ENCODE measurements around the gene MAPKBP1. TPM values are rescaled to one million over a fixed set of nuclear protein-coding genes. Genes with fewer than 3 reads are reported as not detected.
"Not testable (repeated sequence)": the region's sequence is repeated elsewhere in the genome, so short reads cannot be mapped to it uniquely, and the experiment has no call there.

The MAPKBP1 gene
- polyA plus RNA-seq, 2 donors = 11.9 to 57.3 TPM

DNA sequence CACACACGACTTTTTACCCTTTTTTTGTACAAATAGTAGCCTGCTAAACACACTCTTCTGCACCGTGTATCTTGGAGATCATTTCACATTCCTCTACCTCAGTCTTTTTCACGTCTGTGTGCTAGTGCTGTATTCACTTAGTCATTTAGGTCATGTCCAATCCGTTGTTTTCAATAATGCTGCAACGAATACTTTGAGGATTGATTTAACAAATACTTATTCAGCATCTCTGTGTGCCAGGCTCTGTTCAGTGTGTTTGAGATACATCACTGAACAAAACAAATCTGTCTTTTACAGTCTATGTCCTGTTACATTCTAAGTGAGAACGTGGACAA lies 54.5 kb downstream of the MAPKBP1 start:
- Histone ChIP-seq H3K4me3 (ENCODE audit: low read depth in 1 of 2, low read length in 2 of 2) (peak overlapping the region; percentile 79 to 86), H3K27me3 (ENCODE audit: control insufficient read depth in 1 of 2, insufficient read depth in 2 of 2, low read length in 2 of 2) (no peaks in the 10 kb centered on the region), H3K4me1 (ENCODE audit: control insufficient read depth in 2 of 2, insufficient read depth in 2 of 2, low read length in 1 of 2) (peaks cover 3 to 37% of the 10 kb centered on the region in 2 donors), H3K27ac (ENCODE audit: low read depth in 2 of 2, low read length in 1 of 2) (peak overlapping the region in 1 of 2 donors; percentile 96), H3K36me3 (ENCODE audit: control insufficient read depth in 2 of 2, insufficient read depth in 2 of 2, low read length in 1 of 2) (peaks cover 6 to 29% of the 10 kb centered on the region in 2 donors), H3K9me3 (ENCODE audit: control insufficient read depth in 2 of 2, insufficient read depth in 1 of 2, low read depth in 1 of 2, low read length in 1 of 2) (no peaks in the 10 kb centered on the region)
- WGBS, 2 donors = 7 to 9% methylated on average over 6 of the region's 6 CpGs

DNA sequence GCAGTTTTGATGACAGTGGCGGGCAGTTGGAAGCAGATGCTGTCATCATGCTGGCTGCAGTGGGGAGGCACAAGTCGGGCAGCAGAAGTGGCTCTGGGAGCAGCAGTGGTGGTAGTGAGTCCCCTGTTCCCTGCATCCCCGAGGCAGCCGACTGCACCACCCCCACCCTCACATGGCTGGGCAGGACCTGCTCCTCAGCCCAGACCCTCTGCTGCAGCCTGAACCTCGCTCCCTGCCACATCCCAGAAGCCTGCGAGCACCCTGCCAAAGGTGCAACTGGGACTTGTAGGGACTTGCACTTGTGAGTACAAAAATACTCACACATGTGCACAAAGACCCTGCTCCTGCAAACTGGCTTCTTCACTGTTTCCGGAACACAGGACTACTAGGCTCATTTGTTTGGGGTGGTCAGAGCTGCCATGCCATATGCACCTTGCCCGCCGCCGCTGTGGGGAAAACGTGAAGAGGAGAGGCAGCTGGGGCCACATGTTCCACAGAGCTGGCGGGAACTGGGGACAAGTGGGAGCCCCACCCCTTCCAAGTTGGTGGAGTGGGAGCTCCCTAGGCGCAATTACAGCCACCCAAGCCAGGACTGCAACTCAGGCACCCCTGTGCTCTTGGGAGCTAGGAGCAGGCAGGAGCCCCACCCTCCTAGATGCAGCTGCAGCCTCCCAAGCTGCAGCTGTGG lies 55.8 kb downstream of the MAPKBP1 start:
- Histone ChIP-seq H3K4me3 (ENCODE audit: low read depth in 1 of 2, low read length in 2 of 2) (peak overlapping the region in 1 of 2 donors; percentile 79), H3K4me1 (ENCODE audit: control insufficient read depth in 2 of 2, insufficient read depth in 2 of 2, low read length in 1 of 2) (peaks cover 5 to 50% of the 10 kb centered on the region in 2 donors), H3K27me3 (ENCODE audit: control insufficient read depth in 1 of 2, insufficient read depth in 2 of 2, low read length in 2 of 2) (no peaks in the 10 kb centered on the region), H3K9me3 (ENCODE audit: control insufficient read depth in 2 of 2, insufficient read depth in 1 of 2, low read depth in 1 of 2, low read length in 1 of 2) (no peaks in the 10 kb centered on the region), H3K27ac (ENCODE audit: low read depth in 2 of 2, low read length in 1 of 2) (peak overlapping the region in 1 of 2 donors; percentile 56), H3K36me3 (ENCODE audit: control insufficient read depth in 2 of 2, insufficient read depth in 2 of 2, low read length in 1 of 2) (peaks cover 0 to 26% of the 10 kb centered on the region in 2 donors)
- 67 to 77% methylated on average over 13 of the region's 13 CpGs for WGBS, 2 donors

DNA sequence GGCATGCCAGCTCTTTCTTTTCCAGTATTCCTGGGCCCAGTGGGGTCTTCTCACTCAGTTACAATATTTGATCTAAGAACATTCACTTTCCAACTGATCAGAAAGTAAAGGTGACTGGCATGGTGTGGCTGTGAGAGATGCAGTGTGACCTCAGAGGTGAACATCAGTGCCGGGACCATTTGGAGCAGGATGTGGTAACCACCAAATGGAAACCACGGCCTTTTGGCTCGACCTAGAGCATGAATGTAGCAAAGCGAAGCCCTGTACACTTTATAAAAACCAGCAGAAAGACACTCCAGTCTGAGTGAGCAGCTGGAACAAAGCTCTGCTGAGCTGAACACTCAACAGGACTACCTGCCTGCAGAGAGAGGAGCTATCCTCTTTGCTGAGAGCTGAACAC lies 57.0 kb downstream of the MAPKBP1 start:
- H3K4me3 ChIP-seq (ENCODE audit: low read depth in 1 of 2, low read length in 2 of 2); H3K9me3 ChIP-seq (ENCODE audit: control insufficient read depth in 2 of 2, insufficient read depth in 1 of 2, low read depth in 1 of 2, low read length in 1 of 2); H3K27me3 ChIP-seq (ENCODE audit: control insufficient read depth in 1 of 2, insufficient read depth in 2 of 2, low read length in 2 of 2): not testable (repeated sequence)
- Histone ChIP-seq H3K4me1 (ENCODE audit: control insufficient read depth in 2 of 2, insufficient read depth in 2 of 2, low read length in 1 of 2) (peaks cover 9 to 50% of the 10 kb centered on the region in 2 donors), H3K27ac (ENCODE audit: low read depth in 2 of 2, low read length in 1 of 2) (peak overlapping the region in 1 of 2 donors; percentile 92), H3K36me3 (ENCODE audit: control insufficient read depth in 2 of 2, insufficient read depth in 2 of 2, low read length in 1 of 2) (peaks cover 0 to 28% of the 10 kb centered on the region in 2 donors)
- 74 to 76% methylated on average over 4 of the region's 4 CpGs for WGBS, 2 donors

DNA sequence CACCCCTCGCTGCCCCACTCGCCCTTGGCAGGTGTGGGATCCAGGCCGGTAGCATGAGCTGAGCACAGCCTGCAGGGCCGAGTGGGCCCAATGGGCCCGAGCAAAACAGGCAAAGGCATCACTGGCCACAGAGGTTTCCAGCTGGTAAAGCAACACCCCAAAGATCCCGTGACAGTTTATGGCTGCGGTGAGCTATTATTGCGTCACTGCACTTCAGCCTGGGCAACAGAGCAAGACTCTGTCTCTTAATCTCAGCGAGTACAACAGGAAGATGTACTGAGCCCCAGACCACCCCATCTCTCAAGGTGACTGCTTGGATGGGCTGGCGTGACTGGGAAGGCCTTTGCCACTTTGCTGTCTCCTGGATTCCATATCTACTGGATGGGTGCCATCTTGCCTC lies 57.9 kb downstream of the MAPKBP1 start:
- WGBS, 2 donors = 83 to 88% methylated on average over 10 of the region's 10 CpGs
- H3K36me3 ChIP-seq (ENCODE audit: control insufficient read depth in 2 of 2, insufficient read depth in 2 of 2, low read length in 1 of 2) = peaks cover 4 to 37% of the 10 kb centered on the region in 2 donors
- H3K4me1 ChIP-seq (ENCODE audit: control insufficient read depth in 2 of 2, insufficient read depth in 2 of 2, low read length in 1 of 2) = peaks cover 9 to 59% of the 10 kb centered on the region in 2 donors
- no peak overlapping the region for H3K4me3 ChIP-seq (ENCODE audit: low read depth in 1 of 2, low read length in 2 of 2)
- no peaks in the 10 kb centered on the region for H3K27me3 ChIP-seq (ENCODE audit: control insufficient read depth in 1 of 2, insufficient read depth in 2 of 2, low read length in 2 of 2)
- no peaks in the 10 kb centered on the region for H3K9me3 ChIP-seq (ENCODE audit: control insufficient read depth in 2 of 2, insufficient read depth in 1 of 2, low read depth in 1 of 2, low read length in 1 of 2)
- peak overlapping the region; percentile 87 to 92 for H3K27ac ChIP-seq (ENCODE audit: low read depth in 2 of 2, low read length in 1 of 2)

DNA sequence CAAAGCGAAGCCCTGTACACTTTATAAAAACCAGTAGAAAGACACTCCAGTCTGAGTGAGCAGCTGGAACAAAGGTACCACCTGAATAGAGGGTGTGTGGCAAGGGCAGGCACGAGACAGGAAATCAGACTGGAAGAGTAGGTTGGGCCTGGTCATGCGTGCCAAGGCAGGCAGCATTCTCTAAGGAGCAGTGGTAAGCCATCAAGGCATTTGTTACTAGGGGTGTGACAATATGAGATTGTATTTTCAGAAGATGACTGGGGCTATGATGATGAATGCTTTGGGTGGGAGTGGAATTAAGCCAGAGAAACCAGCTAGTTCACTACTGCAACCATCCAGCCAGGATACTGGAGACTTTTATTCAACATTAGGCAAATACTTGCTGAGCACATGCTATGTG lies 58.6 kb downstream of the MAPKBP1 start:
- Histone ChIP-seq H3K36me3 (ENCODE audit: control insufficient read depth in 2 of 2, insufficient read depth in 2 of 2, low read length in 1 of 2) (peaks cover 5 to 37% of the 10 kb centered on the region in 2 donors), H3K27me3 (ENCODE audit: control insufficient read depth in 1 of 2, insufficient read depth in 2 of 2, low read length in 2 of 2) (no peaks in the 10 kb centered on the region), H3K27ac (ENCODE audit: low read depth in 2 of 2, low read length in 1 of 2) (peak overlapping the region; percentile 87 to 92), H3K9me3 (ENCODE audit: control insufficient read depth in 2 of 2, insufficient read depth in 1 of 2, low read depth in 1 of 2, low read length in 1 of 2) (no peaks in the 10 kb centered on the region), H3K4me1 (ENCODE audit: control insufficient read depth in 2 of 2, insufficient read depth in 2 of 2, low read length in 1 of 2) (peaks cover 9 to 61% of the 10 kb centered on the region in 2 donors), H3K4me3 (ENCODE audit: low read depth in 1 of 2, low read length in 2 of 2) (no peak overlapping the region)
- WGBS, 2 donors = 42 to 58% methylated on average over 3 of the region's 3 CpGs

- Histone ChIP-seq H3K4me3 (ENCODE audit: low read depth in 1 of 2, low read length in 2 of 2) (no peak overlapping the region), H3K27me3 (ENCODE audit: control insufficient read depth in 1 of 2, insufficient read depth in 2 of 2, low read length in 2 of 2) (no peaks in the 10 kb centered on the region), H3K9me3 (ENCODE audit: control insufficient read depth in 2 of 2, insufficient read depth in 1 of 2, low read depth in 1 of 2, low read length in 1 of 2) (no peaks in the 10 kb centered on the region), H3K27ac (ENCODE audit: low read depth in 2 of 2, low read length in 1 of 2) (peak overlapping the region in 1 of 2 donors; percentile 50), H3K36me3 (ENCODE audit: control insufficient read depth in 2 of 2, insufficient read depth in 2 of 2, low read length in 1 of 2) (peaks cover 5 to 37% of the 10 kb centered on the region in 2 donors), H3K4me1 (ENCODE audit: control insufficient read depth in 2 of 2, insufficient read depth in 2 of 2, low read length in 1 of 2) (peaks cover 9 to 70% of the 10 kb centered on the region in 2 donors)
- WGBS, 2 donors = 84 to 91% methylated on average over 3 of the region's 3 CpGs
These were observed 59.8 kb downstream of the MAPKBP1 start for GRCh38 chr15:41834096-41834495.

- H3K9me3 ChIP-seq (ENCODE audit: control insufficient read depth in 2 of 2, insufficient read depth in 1 of 2, low read depth in 1 of 2, low read length in 1 of 2) = no peaks in the 10 kb centered on the region
- H3K4me1 ChIP-seq (ENCODE audit: control insufficient read depth in 2 of 2, insufficient read depth in 2 of 2, low read length in 1 of 2) = peaks cover 7 to 64% of the 10 kb centered on the region in 2 donors
- H3K4me3 ChIP-seq (ENCODE audit: low read depth in 1 of 2, low read length in 2 of 2) = no peak overlapping the region
- no peaks in the 10 kb centered on the region for H3K27me3 ChIP-seq (ENCODE audit: control insufficient read depth in 1 of 2, insufficient read depth in 2 of 2, low read length in 2 of 2)
- no peak overlapping the region for H3K27ac ChIP-seq (ENCODE audit: low read depth in 2 of 2, low read length in 1 of 2)
- 75 to 79% methylated on average over 6 of the region's 6 CpGs for WGBS, 2 donors
- peaks cover 5 to 46% of the 10 kb centered on the region in 2 donors for H3K36me3 ChIP-seq (ENCODE audit: control insufficient read depth in 2 of 2, insufficient read depth in 2 of 2, low read length in 1 of 2)
These were observed 61.8 kb downstream of the MAPKBP1 start for GRCh38 chr15:41836073-41836472.

DNA sequence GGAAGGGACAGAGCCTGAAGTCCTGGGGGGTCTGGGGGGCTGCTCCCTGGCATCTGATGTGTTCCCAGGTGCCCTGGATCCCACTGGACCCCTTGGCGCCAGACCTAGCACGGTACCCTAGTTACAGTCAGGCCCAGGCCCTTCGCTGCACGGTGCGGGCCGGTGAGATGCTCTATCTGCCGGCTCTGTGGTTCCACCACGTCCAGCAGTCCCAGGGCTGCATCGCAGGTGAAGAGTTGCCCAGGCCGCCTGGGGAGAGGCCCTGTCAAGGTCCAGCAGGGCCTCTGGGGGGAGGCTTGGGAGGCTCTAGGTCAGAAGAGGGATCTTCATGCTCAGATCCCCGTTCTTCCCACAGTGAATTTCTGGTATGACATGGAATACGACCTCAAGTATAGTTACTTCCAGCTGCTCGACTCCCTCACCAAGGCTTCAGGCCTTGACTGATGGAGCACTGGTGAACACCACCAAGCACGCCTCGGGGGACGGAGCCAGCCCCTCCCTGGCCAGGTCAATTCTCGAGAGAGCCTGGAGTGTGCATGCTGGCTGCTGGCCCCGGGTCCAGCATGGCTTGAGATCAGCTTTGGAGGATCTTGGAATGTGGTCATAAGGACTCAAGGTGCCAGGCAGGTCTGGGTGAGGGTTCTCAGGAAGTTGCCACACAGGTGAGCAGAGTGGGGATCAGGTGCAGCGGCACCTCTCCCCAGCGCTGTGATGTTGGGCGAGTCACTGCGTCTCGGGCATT lies 62.6 kb downstream of the MAPKBP1 start:
- H3K27ac ChIP-seq (ENCODE audit: low read depth in 2 of 2, low read length in 1 of 2) = peak overlapping the region in 1 of 2 donors; percentile 44
- H3K36me3 ChIP-seq (ENCODE audit: control insufficient read depth in 2 of 2, insufficient read depth in 2 of 2, low read length in 1 of 2) = peaks cover 5 to 45% of the 10 kb centered on the region in 2 donors
- H3K27me3 ChIP-seq (ENCODE audit: control insufficient read depth in 1 of 2, insufficient read depth in 2 of 2, low read length in 2 of 2) = no peaks in the 10 kb centered on the region
- no peaks in the 10 kb centered on the region for H3K9me3 ChIP-seq (ENCODE audit: control insufficient read depth in 2 of 2, insufficient read depth in 1 of 2, low read depth in 1 of 2, low read length in 1 of 2)
- WGBS, 2 donors = 91 to 92% methylated on average over 23 of the region's 23 CpGs
- H3K4me3 ChIP-seq (ENCODE audit: low read depth in 1 of 2, low read length in 2 of 2) = no peak overlapping the region
- peaks cover 7 to 60% of the 10 kb centered on the region in 2 donors for H3K4me1 ChIP-seq (ENCODE audit: control insufficient read depth in 2 of 2, insufficient read depth in 2 of 2, low read length in 1 of 2)

GRCh38 chr15:41838400-41838897 lies 64.2 kb downstream of the MAPKBP1 start, which contains the start of gene PLA2G4B:
Gene PLA2G4B, plus strand, starts transcription at chr15:41838847. Its CDS starts 67 bp downstream, at chr15:41838914.
- Histone ChIP-seq H3K9me3 (ENCODE audit: control insufficient read depth in 2 of 2, insufficient read depth in 1 of 2, low read depth in 1 of 2, low read length in 1 of 2) (no peaks in the 10 kb centered on the region), H3K4me1 (ENCODE audit: control insufficient read depth in 2 of 2, insufficient read depth in 2 of 2, low read length in 1 of 2) (peaks cover 7 to 49% of the 10 kb centered on the region in 2 donors), H3K27me3 (ENCODE audit: control insufficient read depth in 1 of 2, insufficient read depth in 2 of 2, low read length in 2 of 2) (no peaks in the 10 kb centered on the region), H3K4me3 (ENCODE audit: low read depth in 1 of 2, low read length in 2 of 2) (peak within 1 kb of the TSS; percentile 8 to 9), H3K27ac (ENCODE audit: low read depth in 2 of 2, low read length in 1 of 2) (peak within 1 kb of the TSS; percentile 91 to 96), H3K36me3 (ENCODE audit: control insufficient read depth in 2 of 2, insufficient read depth in 2 of 2, low read length in 1 of 2) (peaks cover 5 to 51% of the 10 kb centered on the region in 2 donors)
- WGBS, 2 donors = 43 to 60% methylated on average over 6 of the region's 6 CpGs
